HG02885 (cell line): ENCODE measurements around the gene PAIP2B.
"Not testable (repeated sequence)": the region's sequence is repeated elsewhere in the genome, so short reads cannot be mapped to it uniquely, and the experiment has no call there.

Source experiments
- ATAC-seq: cut with Tn5 transposase; IDR thresholded peaks from one replicate; pipeline ENCODE4 v1.9.1; 2021; ENCODE audit warnings: mild to moderate bottlenecking; ENCODE audit not compliant: unreplicated experiment, poor library complexity

Gene PAIP2B

GRCh38 chr2:71226965-71227560 is at the start of gene PAIP2B:
TSS of gene PAIP2B (minus strand) at chr2:71227103. CDS start at chr2:71202589, 24,514 bp downstream.
- peak; percentile 94 for ATAC-seq

- no peak for ATAC-seq
Measured at GRCh38 chr2:71275939-71276310, 49.0 kb upstream of the PAIP2B start.

- ATAC-seq = no peak
Measured at GRCh38 chr2:71269511-71270090, 42.7 kb upstream of the PAIP2B start.

- no peak for ATAC-seq
Measured at GRCh38 chr2:71263386-71263785, 36.5 kb upstream of the PAIP2B start.

GRCh38 chr2:71261534-71261933 is 34.6 kb upstream of the PAIP2B start:
- no peak for ATAC-seq

- no peak for ATAC-seq
Measured at GRCh38 chr2:71256421-71256820, 29.5 kb upstream of the PAIP2B start.

GRCh38 chr2:71254776-71255175 is 27.9 kb upstream of the PAIP2B start:
- no peak for ATAC-seq

- ATAC-seq = no peak
Measured at GRCh38 chr2:71254078-71254477, 27.2 kb upstream of the PAIP2B start.

GRCh38 chr2:71253476-71253875 is 26.6 kb upstream of the PAIP2B start:
- no peak for ATAC-seq

- no peak for ATAC-seq
Measured at GRCh38 chr2:71252862-71253261, 26.0 kb upstream of the PAIP2B start.

- no peak for ATAC-seq
Measured at GRCh38 chr2:71250935-71251334, 24.0 kb upstream of the PAIP2B start.

- ATAC-seq = no peak
Measured at GRCh38 chr2:71244302-71244660, 17.4 kb upstream of the PAIP2B start.

- no peak for ATAC-seq
Measured at GRCh38 chr2:71243634-71244301, 16.9 kb upstream of the PAIP2B start.

GRCh38 chr2:71240794-71241193 is 13.9 kb upstream of the PAIP2B start:
- ATAC-seq = no peak

- ATAC-seq = no peak
Measured at GRCh38 chr2:71238089-71238488, 11.2 kb upstream of the PAIP2B start.

- no peak for ATAC-seq
Measured at GRCh38 chr2:71235930-71236587, 9.2 kb upstream of the PAIP2B start.

GRCh38 chr2:71233072-71233471 is 6.2 kb upstream of the PAIP2B start:
- not testable (repeated sequence) for ATAC-seq

- ATAC-seq = peak; percentile 10
Measured at GRCh38 chr2:71226096-71226964, 573 bp downstream of the PAIP2B start.

GRCh38 chr2:71224935-71225334 is 2.0 kb downstream of the PAIP2B start:
- no peak for ATAC-seq

GRCh38 chr2:71224457-71224856 is 2.4 kb downstream of the PAIP2B start:
- ATAC-seq = no peak
